ENCODE measurements around the gene KRT16. TPM values are rescaled to one million over a fixed set of nuclear protein-coding genes. Genes with fewer than 3 reads are reported as not detected.

KRT16 gene
- total and polyA plus RNA-seq, 2 of the 8 experiments (the other 6 are each of a cell fraction or from before 2014, with no cell fraction given), result not detected

- Histone ChIP-seq H3K9ac (replicated peaks in 1 of 4; ENCODE audit: extremely low read depth in 1 of 4, low read depth in 3 of 4, low read length in 3 of 4) (no peak overlapping the region), H2BK20ac (ENCODE audit: low read length) (no peak overlapping the region), H3K9me3 (ENCODE audit: insufficient read depth in 2 of 2, low read depth in 1 of 2, low read length in 1 of 2) (no peaks in the 10 kb centered on the region), H3K18ac (ENCODE audit: extremely low read depth, low read length) (no peak overlapping the region), H2BK15ac (ENCODE audit: low read length) (no peak overlapping the region), H3K23me2 (ENCODE audit: low read depth, low read length) (no peaks in the 10 kb centered on the region), H3K4me2 (ENCODE audit: insufficient read depth in 1 of 2, low read depth in 2 of 2, low read length in 2 of 2) (no peak overlapping the region), H2AFZ (ENCODE audit: low read length) (no peak overlapping the region), H4K20me1 (replicated peaks in 1 of 2; ENCODE audit: control insufficient read depth in 1 of 2, insufficient read depth in 2 of 2, low read length in 2 of 2) (no peaks in the 10 kb centered on the region), H4K8ac (ENCODE audit: extremely low read depth, insufficient read depth, low read length) (peak overlapping the region; percentile 12; the same call in 1 of the 2 replicates), H3K56ac (replicated peaks; ENCODE audit: insufficient read length, low read depth, low read length) (no peak overlapping the region), H4K91ac (replicated peaks; ENCODE audit: insufficient read length, low read length) (no peak overlapping the region), H3K79me2 (ENCODE audit: control insufficient read depth in 1 of 2, insufficient read depth in 2 of 2, low read length in 2 of 2) (no peaks in the 10 kb centered on the region), H3K23ac (ENCODE audit: insufficient read length) (no peak overlapping the region), H3K27ac (ENCODE audit: low read depth, low read length) (no peak overlapping the region), H3K4ac (replicated peaks; ENCODE audit: insufficient read length, low read depth, low read length) (no peak overlapping the region), H3K14ac (ENCODE audit: insufficient read length) (no peak overlapping the region), H3K79me1 (ENCODE audit: low read depth, low read length) (no peaks in the 10 kb centered on the region), H3K4me3 (ENCODE audit: extremely low read depth in 1 of 4, insufficient read depth in 2 of 4, low read depth in 3 of 4, low read length in 4 of 4) (no peak overlapping the region), H2AK5ac (ENCODE audit: low read depth, low read length) (no peak overlapping the region), H4K5ac (ENCODE audit: insufficient read length, low read depth, low read length) (no peak overlapping the region), H3K4me1 (replicated peaks in 1 of 4; ENCODE audit: control insufficient read depth in 3 of 4, insufficient read depth in 4 of 4, low read length in 3 of 4) (no peaks in the 10 kb centered on the region), H3K36me3 (ENCODE audit: control insufficient read depth in 2 of 4, insufficient read depth in 4 of 4, low read length in 3 of 4) (no peaks in the 10 kb centered on the region), H2BK120ac (replicated peaks; ENCODE audit: low read depth, low read length) (no peak overlapping the region), H2BK12ac (ENCODE audit: low read depth, low read length) (no peak overlapping the region), H3K27me3 (replicated peaks in 1 of 4; ENCODE audit: control insufficient read depth in 3 of 4, extremely low read depth in 1 of 4, insufficient read depth in 3 of 4, low read length in 3 of 4) (no peaks in the 10 kb centered on the region), H2BK5ac (ENCODE audit: low read depth, low read length) (no peak overlapping the region)
- no peak for FAIRE-seq
- DNase-seq (ENCODE audit: low read depth in 1 of 2, low spot score in 2 of 2), result no peak
- WGBS, 2 experiments (ENCODE audit: extremely low coverage in 1 of 2, insufficient coverage in 1 of 2, insufficient read length in 1 of 2, insufficient replicate concordance in 2 of 2, low coverage in 1 of 2, low lambda C conversion rate in 2 of 2, missing lambda C conversion rate in 1 of 2), result 91% methylated on average over 6 of the region's 6 CpGs; no CpG with 5 or more reads in 1 of the 2 experiments
- POLR2A ChIA-PET (ENCODE audit: partially characterized antibody), result no interaction called here
- TF ChIP-seq ZNF274 (IDR thresholded peaks at IDR 0.05; ENCODE audit: borderline replicate concordance, extremely low read depth, low read length), result no peak
- CTCF ChIA-PET (ENCODE audit: partially characterized antibody), result interaction anchor here (0.7 to 12.7 kb wide), 5 partner anchors 11 to 121 kb away, joined by 3 to 129 read pairs (median 4); no protein-coding TSS in a partner anchor
Observed at GRCh38 chr17:41561554-41561953, 51.0 kb downstream of the KRT16 start.

Other genes with a start within 250 kb of the KRT16 start
- not detected in 2 replicates for gene KRT33B, start 243.0 kb downstream of the KRT16 start, total RNA-seq (2021; fragmentation: NEBNext Ultra II Directional; extraction: Animal tissue kit (Norgen Biotek cat#: 25700))
- gene KRT33B, start 243.0 kb downstream of the KRT16 start, polyA plus RNA-seq (2011; rRNA removed), result not detected in 2 replicates
- not detected in 2 replicates for gene KRT34, start 230.5 kb downstream of the KRT16 start, total RNA-seq (2021; fragmentation: NEBNext Ultra II Directional; extraction: Animal tissue kit (Norgen Biotek cat#: 25700))
- gene KRT34, start 230.5 kb downstream of the KRT16 start, polyA plus RNA-seq (2011; rRNA removed), result not detected in 2 replicates
- not detected in 2 replicates for gene KRT31, start 215.2 kb downstream of the KRT16 start, total RNA-seq (2021; fragmentation: NEBNext Ultra II Directional; extraction: Animal tissue kit (Norgen Biotek cat#: 25700))
- gene KRT31, start 215.2 kb downstream of the KRT16 start, polyA plus RNA-seq (2011; rRNA removed), result not detected in 2 replicates
- not detected in 2 replicates for gene KRT37, start 188.2 kb downstream of the KRT16 start, total RNA-seq (2021; fragmentation: NEBNext Ultra II Directional; extraction: Animal tissue kit (Norgen Biotek cat#: 25700))
- gene KRT37, start 188.2 kb downstream of the KRT16 start, polyA plus RNA-seq (2011; rRNA removed), result not detected in 2 replicates
- gene KRT38, start 171.8 kb downstream of the KRT16 start, total RNA-seq (2021; fragmentation: NEBNext Ultra II Directional; extraction: Animal tissue kit (Norgen Biotek cat#: 25700)), result not detected in 2 replicates
- not detected in 2 replicates for gene KRT38, start 171.8 kb downstream of the KRT16 start, polyA plus RNA-seq (2011; rRNA removed)
- not detected in 2 replicates for gene KRT32, start 145.4 kb downstream of the KRT16 start, total RNA-seq (2021; fragmentation: NEBNext Ultra II Directional; extraction: Animal tissue kit (Norgen Biotek cat#: 25700))
- gene KRT32, start 145.4 kb downstream of the KRT16 start, polyA plus RNA-seq (2011; rRNA removed), result not detected in 2 replicates
- gene KRT35, start 131.6 kb downstream of the KRT16 start, total RNA-seq (2021; fragmentation: NEBNext Ultra II Directional; extraction: Animal tissue kit (Norgen Biotek cat#: 25700)), result not detected in 2 replicates
- not detected in 2 replicates for gene KRT35, start 131.6 kb downstream of the KRT16 start, polyA plus RNA-seq (2011; rRNA removed)
- not detected in 2 replicates for gene KRT36, start 122.9 kb downstream of the KRT16 start, total RNA-seq (2021; fragmentation: NEBNext Ultra II Directional; extraction: Animal tissue kit (Norgen Biotek cat#: 25700))
- gene KRT36, start 122.9 kb downstream of the KRT16 start, polyA plus RNA-seq (2011; rRNA removed), result not detected in 2 replicates
- not detected in 2 replicates for gene KRT13, start 107.2 kb downstream of the KRT16 start, total RNA-seq (2021; fragmentation: NEBNext Ultra II Directional; extraction: Animal tissue kit (Norgen Biotek cat#: 25700))
- gene KRT13, start 107.2 kb downstream of the KRT16 start, polyA plus RNA-seq (2011; rRNA removed), result 0.09 and 0.17 TPM in 2 replicates
- 0.13 and 0.21 TPM in 2 replicates for gene KRT15, start 93.9 kb downstream of the KRT16 start, total RNA-seq (2021; fragmentation: NEBNext Ultra II Directional; extraction: Animal tissue kit (Norgen Biotek cat#: 25700))
- gene KRT15, start 93.9 kb downstream of the KRT16 start, polyA plus RNA-seq (2011; rRNA removed), result 0.09 and 0.11 TPM in 2 replicates
- gene KRT19, start 84.5 kb downstream of the KRT16 start, total RNA-seq (2021; fragmentation: NEBNext Ultra II Directional; extraction: Animal tissue kit (Norgen Biotek cat#: 25700)), result 122 and 137 TPM in 2 replicates
- gene KRT19, start 84.5 kb downstream of the KRT16 start, polyA plus RNA-seq (2011; rRNA removed), result 120 and 192 TPM in 2 replicates
- not detected in 2 replicates for gene KRT9, start 40.7 kb downstream of the KRT16 start, total RNA-seq (2021; fragmentation: NEBNext Ultra II Directional; extraction: Animal tissue kit (Norgen Biotek cat#: 25700))
- gene KRT9, start 40.7 kb downstream of the KRT16 start, polyA plus RNA-seq (2011; rRNA removed), result not detected in 2 replicates
- gene KRT14, start 25.9 kb downstream of the KRT16 start, total RNA-seq (2021; fragmentation: NEBNext Ultra II Directional; extraction: Animal tissue kit (Norgen Biotek cat#: 25700)), result not detected in 2 replicates
- gene KRT14, start 25.9 kb downstream of the KRT16 start, polyA plus RNA-seq (2011; rRNA removed), result 0.13 and 0.35 TPM in 2 replicates
- 0.36 and 0.50 TPM in 2 replicates for gene KRT17, start 11.8 kb upstream of the KRT16 start, total RNA-seq (2021; fragmentation: NEBNext Ultra II Directional; extraction: Animal tissue kit (Norgen Biotek cat#: 25700))
- 0.95 and 0.96 TPM in 2 replicates for gene KRT17, start 11.8 kb upstream of the KRT16 start, polyA plus RNA-seq (2011; rRNA removed)
- 528 and 539 TPM in 2 replicates for gene EIF1, start 76.1 kb upstream of the KRT16 start, total RNA-seq (2021; fragmentation: NEBNext Ultra II Directional; extraction: Animal tissue kit (Norgen Biotek cat#: 25700))
- 89.3 and 175 TPM in 2 replicates for gene EIF1, start 76.1 kb upstream of the KRT16 start, polyA plus RNA-seq (2011; rRNA removed)
- not detected in 2 replicates for gene GAST, start 99.6 kb upstream of the KRT16 start, total RNA-seq (2021; fragmentation: NEBNext Ultra II Directional; extraction: Animal tissue kit (Norgen Biotek cat#: 25700))
- gene GAST, start 99.6 kb upstream of the KRT16 start, polyA plus RNA-seq (2011; rRNA removed), result not detected in 2 replicates
- 3.6 and 3.8 TPM in 2 replicates for gene HAP1, start 121.9 kb upstream of the KRT16 start, total RNA-seq (2021; fragmentation: NEBNext Ultra II Directional; extraction: Animal tissue kit (Norgen Biotek cat#: 25700))
- gene HAP1, start 121.9 kb upstream of the KRT16 start, polyA plus RNA-seq (2011; rRNA removed), result 2.3 and 3.4 TPM in 2 replicates
- 98.6 and 102 TPM in 2 replicates for gene JUP, start 173.9 kb upstream of the KRT16 start, total RNA-seq (2021; fragmentation: NEBNext Ultra II Directional; extraction: Animal tissue kit (Norgen Biotek cat#: 25700))
- gene JUP, start 173.9 kb upstream of the KRT16 start, polyA plus RNA-seq (2011; rRNA removed), result 62.8 and 125 TPM in 2 replicates
- 22.6 and 23.4 TPM in 2 replicates for gene P3H4, start 199.2 kb upstream of the KRT16 start, total RNA-seq (2021; fragmentation: NEBNext Ultra II Directional; extraction: Animal tissue kit (Norgen Biotek cat#: 25700))
- gene P3H4, start 199.2 kb upstream of the KRT16 start, polyA plus RNA-seq (2011; rRNA removed), result 26.7 and 36.6 TPM in 2 replicates
- 173 and 179 TPM in 2 replicates for gene FKBP10, start 200.2 kb upstream of the KRT16 start, total RNA-seq (2021; fragmentation: NEBNext Ultra II Directional; extraction: Animal tissue kit (Norgen Biotek cat#: 25700))
- gene FKBP10, start 200.2 kb upstream of the KRT16 start, polyA plus RNA-seq (2011; rRNA removed), result 283 and 410 TPM in 2 replicates
- gene NT5C3B, start 223.5 kb upstream of the KRT16 start, total RNA-seq (2021; fragmentation: NEBNext Ultra II Directional; extraction: Animal tissue kit (Norgen Biotek cat#: 25700)), result 68.7 and 71.4 TPM in 2 replicates
- gene NT5C3B, start 223.5 kb upstream of the KRT16 start, polyA plus RNA-seq (2011; rRNA removed), result 86.9 and 94.5 TPM in 2 replicates
- 0.19 TPM in 1 of 2 replicates, not detected in the other for gene KLHL10, start 225.1 kb upstream of the KRT16 start, total RNA-seq (2021; fragmentation: NEBNext Ultra II Directional; extraction: Animal tissue kit (Norgen Biotek cat#: 25700))
- 0.14 and 0.26 TPM in 2 replicates for gene KLHL10, start 225.1 kb upstream of the KRT16 start, polyA plus RNA-seq (2011; rRNA removed)

Measured in H1 (cell line).